NCI-H146 (cell line): ENCODE results near the gene TMIGD1.
A peak's percentile ranks its signal among the peaks of the same experiment; 100 is the strongest.

Experiments
- DNase-seq: peaks from one replicate; lab custom pipeline; 2025; lab: John Stamatoyannopoulos, UW

Gene TMIGD1

GRCh38 chr17:30290077-30290476 lies 43.8 kb downstream of the TMIGD1 start:
- DNase-seq = no peak

GRCh38 chr17:30279156-30279555 lies 54.7 kb downstream of the TMIGD1 start:
- DNase-seq = no peak

GRCh38 chr17:30278032-30278431 lies 55.8 kb downstream of the TMIGD1 start:
- DNase-seq = peak; percentile 40

- no peak for DNase-seq
Observed at GRCh38 chr17:30275911-30276310, 57.9 kb downstream of the TMIGD1 start.

GRCh38 chr17:30274887-30275286 lies 59.0 kb downstream of the TMIGD1 start:
- no peak for DNase-seq

GRCh38 chr17:30273373-30273772 lies 60.5 kb downstream of the TMIGD1 start:
- no peak for DNase-seq

GRCh38 chr17:30271102-30271501 lies 62.8 kb downstream of the TMIGD1 start:
- no peak for DNase-seq

GRCh38 chr17:30267625-30268024 lies 66.2 kb downstream of the TMIGD1 start:
- DNase-seq = no peak
